HEK293 (cell line): Measurements from ENCODE around the gene SUSD6.

Experiments used
- CTCF ChIA-PET: fragments of 350-600 bp; formaldehyde crosslinking; extraction: SDS; loops from one replicate; lab custom pipeline; 2021; ENCODE audit warnings: antibody characterized with exemption; lab: Yijun Ruan, JAX
- POLR2A ChIA-PET: fragments of 300-600 bp; formaldehyde crosslinking; extraction: SDS; loops from one replicate; lab custom pipeline; 2020; ENCODE audit warnings: antibody characterized with exemption, inconsistent platforms; lab: Yijun Ruan, JAX
- H3K27ac ChIP-seq: fragments of 200-500 bp; sonication (Bioruptor generic); 2 replicates; pipeline ENCODE4 v1.5.1; 2014; ENCODE audit warnings: low read depth, low read length, control low read depth, inconsistent platforms; ENCODE audit errors: extremely low read depth
- H3K36me3 ChIP-seq, 2 experiments: fragments of 200-500 bp in 1 of 2; sonication (Bioruptor generic) in 1 of 2; 1 replicate in 1 of 2; 2 replicates in 1 of 2; pipeline ENCODE4 v1.5.1; 2014 to 2017; ENCODE audit warnings: inconsistent platforms in 2 of 2, low read length in 2 of 2; ENCODE audit not compliant: control insufficient read depth in 2 of 2, insufficient read depth in 1 of 2
- H3K4me1 ChIP-seq: fragments of 200-500 bp; sonication (Bioruptor generic); 2 replicates; pipeline ENCODE4 v1.5.1; 2014; ENCODE audit warnings: mild to moderate bottlenecking, low read length, inconsistent platforms; ENCODE audit not compliant: control insufficient read depth, insufficient read depth
- H3K4me3 ChIP-seq: 2 replicates; pipeline ENCODE4 v1.5.1; 2011; ENCODE audit warnings: low read depth, mild to moderate bottlenecking, control low read depth, low read length, moderate library complexity
- H3K9me3 ChIP-seq: fragments of 200-500 bp; sonication (Bioruptor generic); 2 replicates; pipeline ENCODE4 v1.5.1; 2014; ENCODE audit warnings: low read depth, low read length, inconsistent platforms; ENCODE audit not compliant: control insufficient read depth, insufficient read depth
- GLI4 ChIP-seq: fragments of 450-650 bp; formaldehyde crosslinking; IDR thresholded peaks from 2 replicates; pipeline ENCODE4 v1.5.1; 2016; ENCODE audit warnings: missing biosample characterization, missing genetic modification characterization
- SP7 ChIP-seq: fragments of 450-650 bp; formaldehyde crosslinking; IDR thresholded peaks from 2 replicates; pipeline ENCODE4 v1.5.1; 2016; ENCODE audit warnings: missing biosample characterization, missing genetic modification characterization
- TSHZ1 ChIP-seq: fragments of 450-650 bp; formaldehyde crosslinking; IDR thresholded peaks from 2 replicates; pipeline ENCODE4 v1.5.1; 2016; ENCODE audit warnings: missing biosample characterization, missing genetic modification characterization, borderline replicate concordance
- ZBTB20 ChIP-seq: fragments of 450-650 bp; formaldehyde crosslinking; IDR thresholded peaks from 2 replicates; pipeline ENCODE4 v1.5.1; 2016; ENCODE audit warnings: missing biosample characterization, missing genetic modification characterization
- ZEB2 ChIP-seq: fragments of 450-650 bp; formaldehyde crosslinking; IDR thresholded peaks from 2 replicates; pipeline ENCODE4 v1.5.1; 2016; ENCODE audit warnings: missing biosample characterization, missing genetic modification characterization
- ZNF112 ChIP-seq: fragments of 450-650 bp; formaldehyde crosslinking; IDR thresholded peaks from 2 replicates; pipeline ENCODE4 v1.5.0; 2017; ENCODE audit warnings: missing biosample characterization, missing genetic modification characterization
- ZNF18 ChIP-seq: fragments of 450-650 bp; formaldehyde crosslinking; IDR thresholded peaks from 2 replicates; pipeline ENCODE4 v1.5.1; 2016; ENCODE audit warnings: missing biosample characterization, missing genetic modification characterization
- ZNF214 ChIP-seq: fragments of 450-650 bp; formaldehyde crosslinking; IDR thresholded peaks from 2 replicates; pipeline ENCODE4 v1.5.1; 2017; ENCODE audit warnings: missing biosample characterization, mild to moderate bottlenecking, missing genetic modification characterization, borderline replicate concordance
- ZNF266 ChIP-seq: fragments of 450-650 bp; formaldehyde crosslinking; IDR thresholded peaks from 2 replicates; pipeline ENCODE4 v1.5.1; 2016; ENCODE audit warnings: missing biosample characterization, missing genetic modification characterization, low read depth
- ZNF394 ChIP-seq: fragments of 450-650 bp; formaldehyde crosslinking; IDR thresholded peaks from 2 replicates; pipeline ENCODE4 v1.5.1; 2016; ENCODE audit warnings: missing biosample characterization, missing genetic modification characterization, mild to moderate bottlenecking, moderate library complexity, borderline replicate concordance
- ZNF555 ChIP-seq: fragments of 450-650 bp; formaldehyde crosslinking; conservative IDR thresholded peaks from 2 replicates; pipeline ENCODE4 v1.5.1; 2017; ENCODE audit warnings: missing biosample characterization, mild to moderate bottlenecking, missing genetic modification characterization, inconsistent platforms
- ZNF600 ChIP-seq: fragments of 450-650 bp; formaldehyde crosslinking; IDR thresholded peaks from 2 replicates; pipeline ENCODE4 v1.5.1; 2016; ENCODE audit warnings: missing biosample characterization, missing genetic modification characterization
- ZNF777 ChIP-seq: fragments of 450-650 bp; formaldehyde crosslinking; IDR thresholded peaks from 2 replicates; pipeline ENCODE4 v1.5.1; 2017; ENCODE audit warnings: missing biosample characterization, missing genetic modification characterization, borderline replicate concordance
- ZSCAN23 ChIP-seq: fragments of 450-650 bp; formaldehyde crosslinking; IDR thresholded peaks from 2 replicates; pipeline ENCODE4 v1.5.1; 2016; ENCODE audit warnings: missing biosample characterization, missing genetic modification characterization
- TF ChIP-seq, protein P1 (sequence below): fragments of 450-650 bp; formaldehyde crosslinking; conservative IDR thresholded peaks from 2 replicates; pipeline ENCODE4 v1.5.1; 2016; ENCODE audit warnings: low read depth, missing biosample characterization, missing genetic modification characterization

Gene SUSD6

DNA sequence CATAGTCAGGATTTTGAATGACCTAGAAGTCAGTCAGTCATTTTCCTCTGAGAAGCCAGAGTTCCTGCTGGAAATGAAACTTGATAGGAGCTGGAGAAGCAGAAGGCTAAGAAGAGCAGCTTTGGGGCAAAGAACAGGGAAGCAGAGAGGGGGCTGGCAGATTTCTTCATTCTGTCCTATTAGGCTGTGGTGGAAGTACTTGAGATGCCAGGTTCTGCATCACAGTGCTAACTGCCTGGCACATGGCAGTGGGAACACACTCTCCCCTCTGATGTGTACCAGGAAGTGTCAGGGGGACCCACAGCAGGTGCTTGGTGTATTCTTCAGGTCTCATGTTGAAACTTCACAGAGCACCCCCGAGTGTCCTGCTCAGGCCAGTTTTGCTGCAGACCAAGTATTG lies 61.0 kb downstream of the SUSD6 start:
- Histone ChIP-seq H3K4me3 (no peak overlapping the region), H3K36me3 (no peaks in the 10 kb centered on the region), H3K4me1 (peaks cover 5% of the 10 kb centered on the region; the same call in 1 of the 2 replicates), H3K27ac (no peak overlapping the region), H3K9me3 (no peaks in the 10 kb centered on the region)
- POLR2A ChIA-PET = no interaction called here
- CTCF ChIA-PET = interaction anchor here (0.7 kb wide), 1 partner anchor 9 kb away, joined by 3 read pairs; no protein-coding TSS in a partner anchor
- TF ChIP-seq ZSCAN23 (tag by site-specific recombination) (no peak), ZNF394 (tag by site-specific recombination) (peak; percentile 55; the same call in 1 of the 2 replicates)
- TF ChIP-seq, all 188 proteins: peak for 1

DNA sequence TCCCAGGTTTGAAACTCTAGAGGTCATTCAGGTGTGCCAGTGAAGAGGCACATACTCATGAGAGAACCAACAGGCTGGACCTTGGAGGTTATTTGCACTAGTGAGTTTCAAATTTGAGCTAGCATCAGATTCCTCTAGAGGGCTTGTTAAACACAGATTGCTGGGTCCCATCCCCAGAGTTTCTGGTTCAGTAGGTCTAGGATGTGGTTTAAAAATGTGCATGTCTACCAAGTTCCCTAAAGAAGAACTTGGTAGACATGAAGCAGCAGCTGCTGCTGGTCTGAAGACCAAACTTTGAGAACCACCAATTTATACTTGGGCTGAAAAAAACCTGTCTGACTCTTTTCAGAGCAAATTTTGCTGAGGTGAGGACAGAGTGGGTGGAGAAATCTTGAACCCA lies 61.7 kb downstream of the SUSD6 start:
- Histone ChIP-seq H3K36me3 (no peaks in the 10 kb centered on the region), H3K9me3 (no peaks in the 10 kb centered on the region), H3K4me1 (peaks cover 5% of the 10 kb centered on the region; the same call in 1 of the 2 replicates), H3K4me3 (no peak overlapping the region), H3K27ac (no peak overlapping the region)
- ChIA-PET POLR2A (no interaction called here), CTCF (no interaction called here)
- TF ChIP-seq GLI4 (tag by site-specific recombination) = no peak
- TF ChIP-seq ZBTB20 (tag by site-specific recombination) = 0 out of 2 replicates have a peak, but pooled peaks have one; percentile 17

DNA sequence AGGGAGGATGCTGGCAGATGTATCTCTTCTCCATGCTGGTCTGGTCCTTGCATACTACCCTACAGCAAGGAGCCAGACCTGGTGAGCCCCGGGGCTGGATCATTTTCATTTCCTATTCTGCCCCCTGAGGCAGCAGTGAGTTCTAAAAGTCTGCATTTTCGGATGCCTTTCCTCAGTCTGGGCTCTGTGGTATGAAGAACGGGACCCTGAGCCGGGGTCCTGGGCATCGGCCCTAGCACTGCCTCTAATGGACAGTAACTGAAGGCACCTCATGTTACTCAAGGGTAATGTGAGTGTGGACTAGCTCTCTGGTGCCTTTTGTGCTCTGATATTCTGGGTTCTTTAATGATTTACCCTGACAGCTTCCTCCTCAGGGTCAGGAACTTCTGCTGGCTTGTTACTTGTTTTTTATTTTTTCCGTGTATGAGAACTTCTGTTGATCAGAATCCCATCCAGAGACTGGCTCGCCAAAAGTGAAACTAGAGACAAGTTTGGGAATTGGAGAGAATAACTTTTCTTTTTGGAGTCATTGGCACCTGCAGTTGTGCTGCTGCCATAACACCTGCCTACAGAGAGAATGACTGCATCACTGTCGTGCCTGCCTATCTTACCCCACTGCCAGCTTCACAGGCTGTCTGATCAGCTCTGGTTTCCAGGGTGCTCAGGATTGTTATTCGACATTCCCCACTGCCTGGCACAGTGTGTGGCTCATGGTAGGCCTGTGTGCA lies 62.3 kb downstream of the SUSD6 start:
- POLR2A ChIA-PET = no interaction called here
- CTCF ChIA-PET = interaction anchor here (0.6 to 2.1 kb wide), 2 partner anchors 69 to 89 kb away, joined by 4 to 7 read pairs; no protein-coding TSS in a partner anchor
- no peak overlapping the region for H3K4me3 ChIP-seq
- peaks cover 5% of the 10 kb centered on the region; the same call in 1 of the 2 replicates for H3K4me1 ChIP-seq
- TF ChIP-seq ZNF214 (tag by site-specific recombination) = no peak
- TF ChIP-seq ZNF112 (tag by site-specific recombination) = no peak
- TF ChIP-seq ZNF266 = no peak
- no peak for TF ChIP-seq ZEB2
- 0 out of 2 replicates have a peak, but pooled peaks have one; percentile 20 for TF ChIP-seq ZNF600 (tag by site-specific recombination)
- H3K36me3 ChIP-seq = no peaks in the 10 kb centered on the region; a peak in 1 of 3 replicates
- no peak overlapping the region for H3K27ac ChIP-seq
- H3K9me3 ChIP-seq = no peaks in the 10 kb centered on the region

DNA sequence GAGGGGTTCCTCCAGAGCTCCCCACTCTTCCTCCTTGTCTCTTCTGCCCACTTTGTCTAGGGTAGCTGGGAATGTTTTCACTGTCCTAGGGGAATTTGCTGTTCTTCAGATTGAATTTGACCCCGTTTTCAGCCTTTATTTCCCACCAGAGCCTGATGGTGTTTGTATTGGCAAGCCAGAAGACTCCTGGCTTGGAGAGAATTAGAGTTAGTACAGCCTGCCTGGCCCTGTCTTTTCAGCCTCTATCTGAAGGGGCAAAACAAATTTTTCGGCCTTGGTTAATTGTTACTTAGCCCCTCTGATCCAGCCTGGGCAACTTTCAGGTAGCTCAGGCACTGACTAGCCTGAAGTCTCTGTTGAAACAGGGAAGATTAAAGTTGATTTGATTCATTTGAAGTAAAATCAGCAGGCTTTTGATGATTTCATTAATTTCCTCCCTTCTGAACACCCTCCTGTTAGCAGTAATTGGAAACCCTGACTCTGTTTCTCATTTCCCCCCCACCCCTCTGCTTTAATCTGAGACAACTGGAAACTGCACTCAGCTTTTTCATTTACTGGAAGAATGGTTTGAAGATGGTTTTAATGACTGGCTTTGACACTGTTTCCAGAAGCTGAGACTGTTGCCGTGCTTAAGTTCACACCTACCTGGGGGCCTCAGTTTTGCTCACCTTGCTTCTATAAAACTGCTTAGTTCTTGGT lies 63.3 kb downstream of the SUSD6 start:
- peaks cover 5% of the 10 kb centered on the region; the same call in 1 of the 2 replicates for H3K4me1 ChIP-seq
- no peak overlapping the region for H3K27ac ChIP-seq
- H3K36me3 ChIP-seq = no peaks in the 10 kb centered on the region; a peak in 1 of 3 replicates
- ChIA-PET CTCF (interaction anchor here (0.6 to 2.1 kb wide), 2 partner anchors 34 to 90 kb away, joined by 7 to 8 read pairs; no protein-coding TSS in a partner anchor), POLR2A (no interaction called here)
- H3K9me3 ChIP-seq = no peaks in the 10 kb centered on the region
- H3K4me3 ChIP-seq = no peak overlapping the region
- TF ChIP-seq TSHZ1 (tag by site-specific recombination) (no peak), ZNF18 (tag by site-specific recombination) (no peak), SP7 (tag by site-specific recombination) (no peak), ZNF777 (tag by site-specific recombination) (no peak), ZNF555 (no peak)
- TF ChIP-seq, protein P1, sequence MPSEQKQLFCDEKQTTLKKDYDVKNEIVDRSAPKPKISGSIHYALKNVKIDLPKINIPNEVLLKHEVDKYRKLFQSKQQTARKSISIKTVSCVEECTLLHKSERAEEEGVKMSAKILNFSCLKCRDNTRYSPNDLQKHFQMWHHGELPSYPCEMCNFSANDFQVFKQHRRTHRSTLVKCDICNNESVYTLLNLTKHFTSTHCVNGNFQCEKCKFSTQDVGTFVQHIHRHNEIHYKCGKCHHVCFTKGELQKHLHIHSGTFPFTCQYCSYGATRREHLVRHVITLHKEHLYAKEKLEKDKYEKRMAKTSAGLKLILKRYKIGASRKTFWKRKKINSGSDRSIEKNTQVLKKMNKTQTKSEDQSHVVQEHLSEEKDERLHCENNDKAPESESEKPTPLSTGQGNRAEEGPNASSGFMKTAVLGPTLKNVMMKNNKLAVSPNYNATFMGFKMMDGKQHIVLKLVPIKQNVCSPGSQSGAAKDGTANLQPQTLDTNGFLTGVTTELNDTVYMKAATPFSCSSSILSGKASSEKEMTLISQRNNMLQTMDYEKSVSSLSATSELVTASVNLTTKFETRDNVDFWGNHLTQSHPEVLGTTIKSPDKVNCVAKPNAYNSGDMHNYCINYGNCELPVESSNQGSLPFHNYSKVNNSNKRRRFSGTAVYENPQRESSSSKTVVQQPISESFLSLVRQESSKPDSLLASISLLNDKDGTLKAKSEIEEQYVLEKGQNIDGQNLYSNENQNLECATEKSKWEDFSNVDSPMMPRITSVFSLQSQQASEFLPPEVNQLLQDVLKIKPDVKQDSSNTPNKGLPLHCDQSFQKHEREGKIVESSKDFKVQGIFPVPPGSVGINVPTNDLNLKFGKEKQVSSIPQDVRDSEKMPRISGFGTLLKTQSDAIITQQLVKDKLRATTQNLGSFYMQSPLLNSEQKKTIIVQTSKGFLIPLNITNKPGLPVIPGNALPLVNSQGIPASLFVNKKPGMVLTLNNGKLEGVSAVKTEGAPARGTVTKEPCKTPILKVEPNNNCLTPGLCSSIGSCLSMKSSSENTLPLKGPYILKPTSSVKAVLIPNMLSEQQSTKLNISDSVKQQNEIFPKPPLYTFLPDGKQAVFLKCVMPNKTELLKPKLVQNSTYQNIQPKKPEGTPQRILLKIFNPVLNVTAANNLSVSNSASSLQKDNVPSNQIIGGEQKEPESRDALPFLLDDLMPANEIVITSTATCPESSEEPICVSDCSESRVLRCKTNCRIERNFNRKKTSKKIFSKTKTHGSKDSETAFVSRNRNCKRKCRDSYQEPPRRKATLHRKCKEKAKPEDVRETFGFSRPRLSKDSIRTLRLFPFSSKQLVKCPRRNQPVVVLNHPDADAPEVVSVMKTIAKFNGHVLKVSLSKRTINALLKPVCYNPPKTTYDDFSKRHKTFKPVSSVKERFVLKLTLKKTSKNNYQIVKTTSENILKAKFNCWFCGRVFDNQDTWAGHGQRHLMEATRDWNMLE (tag by site-specific recombination) = no peak
